ENCODE results near the gene KRTAP13-2.

KRTAP13-2 gene

GRCh38 chr21:30337276-30337744 is 34.8 kb downstream of the KRTAP13-2 start, which contains the start of gene KRTAP27-1:
TSS of gene KRTAP27-1 (minus strand) at chr21:30337694. CDS start at chr21:30337668, 26 bp downstream.
- Histone ChIP-seq H3K4me3 (no peak within 1 kb of the TSS), H3K4me1 (peaks cover 0 to 43% (median 3%) of the 10 kb centered on the region in 4 donors), H3K9me3 (no peaks in the 10 kb centered on the region), H3K27me3 (no peaks in the 10 kb centered on the region), H3K27ac (peak within 1 kb of the TSS in 1 of 2 donors; percentile 20), H3K36me3 (no peaks in the 10 kb centered on the region)
- DNase-seq: no peak
- TF ChIP-seq, protein P1, sequence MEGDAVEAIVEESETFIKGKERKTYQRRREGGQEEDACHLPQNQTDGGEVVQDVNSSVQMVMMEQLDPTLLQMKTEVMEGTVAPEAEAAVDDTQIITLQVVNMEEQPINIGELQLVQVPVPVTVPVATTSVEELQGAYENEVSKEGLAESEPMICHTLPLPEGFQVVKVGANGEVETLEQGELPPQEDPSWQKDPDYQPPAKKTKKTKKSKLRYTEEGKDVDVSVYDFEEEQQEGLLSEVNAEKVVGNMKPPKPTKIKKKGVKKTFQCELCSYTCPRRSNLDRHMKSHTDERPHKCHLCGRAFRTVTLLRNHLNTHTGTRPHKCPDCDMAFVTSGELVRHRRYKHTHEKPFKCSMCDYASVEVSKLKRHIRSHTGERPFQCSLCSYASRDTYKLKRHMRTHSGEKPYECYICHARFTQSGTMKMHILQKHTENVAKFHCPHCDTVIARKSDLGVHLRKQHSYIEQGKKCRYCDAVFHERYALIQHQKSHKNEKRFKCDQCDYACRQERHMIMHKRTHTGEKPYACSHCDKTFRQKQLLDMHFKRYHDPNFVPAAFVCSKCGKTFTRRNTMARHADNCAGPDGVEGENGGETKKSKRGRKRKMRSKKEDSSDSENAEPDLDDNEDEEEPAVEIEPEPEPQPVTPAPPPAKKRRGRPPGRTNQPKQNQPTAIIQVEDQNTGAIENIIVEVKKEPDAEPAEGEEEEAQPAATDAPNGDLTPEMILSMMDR (IDR thresholded peaks at IDR 0.05): no peak
- intact Hi-C loops (cut with DNase I; ENCODE audit: low total_unique reads): no loop called here

DNA sequence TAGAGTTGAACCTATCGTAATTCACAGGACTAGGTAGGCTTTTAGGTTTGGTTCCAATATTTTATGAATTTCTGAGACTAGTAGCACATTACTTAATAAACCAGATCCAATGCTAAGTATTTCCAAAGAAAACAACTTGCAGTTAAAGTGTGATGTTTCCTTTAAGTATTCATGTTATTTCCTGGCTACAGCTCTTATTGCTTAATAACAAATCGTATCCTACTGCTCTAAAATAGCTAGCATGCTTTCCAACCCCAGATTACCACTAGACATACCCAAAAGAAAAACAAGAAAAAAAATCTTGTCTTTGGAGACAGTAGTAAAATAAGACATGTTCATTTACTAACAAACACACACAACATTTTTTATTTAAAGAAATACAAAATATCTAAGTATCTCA is 35.5 kb downstream of the KRTAP13-2 start:
- Histone ChIP-seq H3K9me3 (no peaks in the 10 kb centered on the region), H3K27ac (peak overlapping the region in 1 of 2 donors; percentile 20), H3K4me1 (peaks cover 0 to 43% (median 3%) of the 10 kb centered on the region in 4 donors), H3K36me3 (no peaks in the 10 kb centered on the region), H3K4me3 (no peak overlapping the region), H3K27me3 (no peaks in the 10 kb centered on the region)
- TF ChIP-seq, protein P1 (IDR thresholded peaks at IDR 0.05): no peak
- no peak for DNase-seq
- intact Hi-C loops (cut with DNase I; ENCODE audit: low total_unique reads): no loop called here

- intact Hi-C loops (cut with DNase I; ENCODE audit: low total_unique reads): no loop called here
- TF ChIP-seq, protein P1 (IDR thresholded peaks at IDR 0.05): no peak
- peak overlapping the region; percentile 17 to 31 for H3K4me3 ChIP-seq
- H3K9me3 ChIP-seq: no peaks in the 10 kb centered on the region
- peaks cover 0 to 41% (median 3%) of the 10 kb centered on the region in 4 donors for H3K4me1 ChIP-seq
- no peaks in the 10 kb centered on the region for H3K27me3 ChIP-seq
- no peak for DNase-seq
- H3K27ac ChIP-seq: peak overlapping the region; percentile 13 to 50
- H3K36me3 ChIP-seq: no peaks in the 10 kb centered on the region
Measured at GRCh38 chr21:30333736-30334135, 38.3 kb downstream of the KRTAP13-2 start.

DNA sequence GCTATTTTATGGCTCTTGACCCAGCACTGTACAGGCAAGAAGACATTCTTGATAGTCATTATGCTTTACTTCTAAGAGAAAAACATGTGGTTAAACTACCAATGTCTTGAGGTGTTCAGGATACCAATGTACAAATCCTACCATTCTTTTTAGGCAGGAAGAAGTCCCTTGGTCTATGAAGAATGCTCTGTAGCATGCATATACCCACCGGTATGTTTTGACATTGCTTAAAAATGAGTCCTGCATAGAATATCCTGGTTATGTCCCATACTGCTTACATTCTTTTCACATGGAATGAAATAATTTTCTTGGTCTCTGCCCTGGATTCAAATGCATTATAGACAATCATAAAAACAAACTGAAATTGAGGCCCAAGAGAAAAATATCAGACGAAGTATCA is 39.4 kb downstream of the KRTAP13-2 start:
- no peak for DNase-seq
- Histone ChIP-seq H3K27me3 (no peaks in the 10 kb centered on the region), H3K4me1 (peaks cover 0 to 31% (median 3%) of the 10 kb centered on the region in 4 donors), H3K27ac (no peak overlapping the region), H3K4me3 (no peak overlapping the region), H3K36me3 (no peaks in the 10 kb centered on the region), H3K9me3 (no peaks in the 10 kb centered on the region)
- intact Hi-C loops (cut with DNase I; ENCODE audit: low total_unique reads): no loop called here
- TF ChIP-seq, protein P1 (IDR thresholded peaks at IDR 0.05): no peak

GRCh38 chr21:30329203-30329875 is 42.7 kb downstream of the KRTAP13-2 start:
- TF ChIP-seq, protein P1 (IDR thresholded peaks at IDR 0.05): no peak
- intact Hi-C loops (cut with DNase I; ENCODE audit: low total_unique reads): no loop called here
- peaks cover 0 to 5% (median 0%) of the 10 kb centered on the region in 3 donors for H3K9me3 ChIP-seq
- peaks cover 0 to 12% (median 0%) of the 10 kb centered on the region in 4 donors for H3K4me1 ChIP-seq
- no peaks in the 10 kb centered on the region for H3K27me3 ChIP-seq
- no peak overlapping the region for H3K27ac ChIP-seq
- no peaks in the 10 kb centered on the region for H3K36me3 ChIP-seq
- DNase-seq: no peak
- no peak overlapping the region for H3K4me3 ChIP-seq

Measured in tibial artery (tissue), 4 donors.